Prostate gland (tissue), 2 donors: ENCODE measurements around the gene CR2. TPM values are rescaled to one million over a fixed set of nuclear protein-coding genes. Genes with fewer than 3 reads are reported as not detected.
"Not testable (repeated sequence)": the region's sequence is repeated elsewhere in the genome, so short reads cannot be mapped to it uniquely, and the experiment has no call there.

ENCODE experiments used
- DNase-seq: peaks from one replicate; pipeline ENCODE4 v3.0.0-alpha.2; 2019; ENCODE audit warnings: low spot score
- H3K27ac ChIP-seq, 2 donors: fragments of 200-600 bp; sonication (generic); 2 replicates each; pipeline ENCODE4 v1.5.1; 2017 to 2019
- H3K27me3 ChIP-seq: fragments of 200-600 bp; sonication (generic); replicated peaks from 2 replicates; pipeline ENCODE4 v1.5.1; 2019; ENCODE audit not compliant: insufficient read depth
- H3K36me3 ChIP-seq, 2 donors: fragments of 200-600 bp; sonication (generic); 1 replicate in 1 of 2; 2 replicates in 1 of 2; pipeline versions ENCODE4 v1.5.1 to v1.8.1; 2017 to 2019
- H3K4me1 ChIP-seq: fragments of 200-600 bp; sonication (generic); replicated peaks from 2 replicates; pipeline ENCODE4 v1.5.1; 2019
- H3K4me3 ChIP-seq, 2 donors: fragments of 200-600 bp; sonication (generic); 2 replicates each; pipeline ENCODE4 v1.5.1; 2017 to 2019
- H3K9me3 ChIP-seq: fragments of 200-600 bp; sonication (generic); 2 replicates; pipeline ENCODE4 v1.5.1; 2017
- CTCF ChIP-seq, 4 experiments: fragments of 200-600 bp in 2 of 4; fragments of 450-650 bp in 2 of 4; sonication (generic) in 2 of 4; IDR thresholded peaks; 1 replicate in 3 of 4; 2 replicates in 1 of 4; pipeline ENCODE4 v1.5.1; 2016 to 2019; ENCODE audit warnings: antibody characterized with exemption in 4 of 4, mild to moderate bottlenecking in 2 of 4, moderate library complexity in 2 of 4
- POLR2A ChIP-seq: fragments of 450-650 bp; IDR thresholded peaks from one replicate; pipeline ENCODE4 v1.6.1; 2016; ENCODE audit warnings: antibody characterized with exemption, mild to moderate bottlenecking
- POLR2AphosphoS5 ChIP-seq: sonication (generic); formaldehyde crosslinking; IDR thresholded peaks from one replicate; pipeline ENCODE4 v1.6.1; 2017; ENCODE audit warnings: antibody characterized with exemption
- WGBS: methylation state at CpG from one replicate; pipeline ENCODE4 v1.1.5; 2018; 5-methylcytosine and 5-hydroxymethylcytosine counted together
- intact Hi-C: fragments of 100-400 bp; cut with DNase I; formaldehyde crosslinking; loops from one replicate; pipeline ENCODE4 v1.14.2; 2022
- total RNA-seq, 2 donors: library from RNA; depleted of rRNA; stranded (reverse); fragments of >200 nt; gene quantifications; one replicate each; pipeline ENCODE4 v1.1.0, GENCODE V29; 2016

CR2 gene
- total RNA-seq, 2 donors from 2014 or later, result 0.51 TPM; not detected in 1

- Histone ChIP-seq H3K36me3 (no peaks in the 10 kb centered on the region), H3K27ac (no peak overlapping the region), H3K27me3 (peaks cover 3% of the 10 kb centered on the region), H3K4me1 (no peaks in the 10 kb centered on the region), H3K4me3 (no peak overlapping the region), H3K9me3 (no peaks in the 10 kb centered on the region)
- DNase-seq, result no peak
- intact Hi-C loops, result no loop called here
- WGBS, result 80% methylated on average over 2 of the region's 2 CpGs
- TF ChIP-seq POLR2A (no peak), POLR2AphosphoS5 (no peak), CTCF (IDR thresholded peaks at IDR 0.05) (no peak)
These were observed 25.3 kb upstream of the CR2 start for GRCh38 chr1:207428783-207429182.

- DNase-seq, result no peak
- Histone ChIP-seq H3K9me3 (no peaks in the 10 kb centered on the region), H3K36me3 (no peaks in the 10 kb centered on the region), H3K27ac (no peak overlapping the region), H3K27me3 (no peaks in the 10 kb centered on the region), H3K4me1 (no peaks in the 10 kb centered on the region), H3K4me3 (no peak overlapping the region)
- intact Hi-C loops, result no loop called here
- WGBS, result 74% methylated on average over 2 of the region's 2 CpGs
- TF ChIP-seq CTCF (IDR thresholded peaks at IDR 0.05) (no peak), POLR2A (no peak), POLR2AphosphoS5 (no peak)
These were observed 24.2 kb upstream of the CR2 start for GRCh38 chr1:207429963-207430362.

GRCh38 chr1:207430602-207431001 lies 23.5 kb upstream of the CR2 start:
- WGBS, result 80% methylated on average over 1 of the region's 1 CpG
- H3K4me1 ChIP-seq, result no peaks in the 10 kb centered on the region
- intact Hi-C loops, result no loop called here

GRCh38 chr1:207431508-207431907 lies 22.6 kb upstream of the CR2 start:
- DNase-seq, result no peak
- H3K4me3 ChIP-seq, result no peak overlapping the region
- H3K27ac ChIP-seq, result no peak overlapping the region
- H3K4me1 ChIP-seq, result no peaks in the 10 kb centered on the region
- TF ChIP-seq POLR2AphosphoS5, result no peak
- TF ChIP-seq POLR2A, result no peak
- TF ChIP-seq CTCF (IDR thresholded peaks at IDR 0.05), result no peak
- no peaks in the 10 kb centered on the region for H3K9me3 ChIP-seq
- no peaks in the 10 kb centered on the region for H3K27me3 ChIP-seq
- WGBS, result 98% methylated on average over 2 of the region's 2 CpGs
- H3K36me3 ChIP-seq, result no peaks in the 10 kb centered on the region
- intact Hi-C loops, result no loop called here

More at GRCh38 chr1:207430602-207431001, 23.5 kb upstream of the CR2 start:
- no peak for DNase-seq
- Histone ChIP-seq H3K36me3 (no peaks in the 10 kb centered on the region), H3K4me3 (no peak overlapping the region), H3K27ac (no peak overlapping the region), H3K27me3 (no peaks in the 10 kb centered on the region), H3K9me3 (no peaks in the 10 kb centered on the region)
- no peak for TF ChIP-seq POLR2A
- no peak for TF ChIP-seq POLR2AphosphoS5
- TF ChIP-seq CTCF (IDR thresholded peaks at IDR 0.05), result no peak

GRCh38 chr1:207433435-207433834 lies 20.7 kb upstream of the CR2 start:
- Histone ChIP-seq H3K27ac (no peak overlapping the region), H3K4me1 (no peaks in the 10 kb centered on the region), H3K36me3 (no peaks in the 10 kb centered on the region), H3K9me3 (no peaks in the 10 kb centered on the region), H3K27me3 (no peaks in the 10 kb centered on the region), H3K4me3 (no peak overlapping the region)
- intact Hi-C loops, result no loop called here
- WGBS, result 97% methylated on average over 3 of the region's 3 CpGs
- DNase-seq, result no peak
- TF ChIP-seq CTCF (IDR thresholded peaks at IDR 0.05), result no peak
- TF ChIP-seq POLR2AphosphoS5, result no peak

- H3K27ac ChIP-seq, H3K9me3 ChIP-seq, H3K27me3 ChIP-seq, H3K36me3 ChIP-seq, intact Hi-C loops, DNase-seq, H3K4me1 ChIP-seq, H3K4me3 ChIP-seq: not testable (repeated sequence)
- 78% methylated on average over 3 of the region's 3 CpGs for WGBS
These were observed 17.4 kb upstream of the CR2 start for GRCh38 chr1:207436746-207437145.
